ENCODE measurements around the gene ITGB7.

The ITGB7 gene

GRCh38 chr12:53196486-53196885 is 10.6 kb downstream of the ITGB7 start:
- no peak for DNase-seq (ENCODE audit: low read depth, low spot score)

DNA sequence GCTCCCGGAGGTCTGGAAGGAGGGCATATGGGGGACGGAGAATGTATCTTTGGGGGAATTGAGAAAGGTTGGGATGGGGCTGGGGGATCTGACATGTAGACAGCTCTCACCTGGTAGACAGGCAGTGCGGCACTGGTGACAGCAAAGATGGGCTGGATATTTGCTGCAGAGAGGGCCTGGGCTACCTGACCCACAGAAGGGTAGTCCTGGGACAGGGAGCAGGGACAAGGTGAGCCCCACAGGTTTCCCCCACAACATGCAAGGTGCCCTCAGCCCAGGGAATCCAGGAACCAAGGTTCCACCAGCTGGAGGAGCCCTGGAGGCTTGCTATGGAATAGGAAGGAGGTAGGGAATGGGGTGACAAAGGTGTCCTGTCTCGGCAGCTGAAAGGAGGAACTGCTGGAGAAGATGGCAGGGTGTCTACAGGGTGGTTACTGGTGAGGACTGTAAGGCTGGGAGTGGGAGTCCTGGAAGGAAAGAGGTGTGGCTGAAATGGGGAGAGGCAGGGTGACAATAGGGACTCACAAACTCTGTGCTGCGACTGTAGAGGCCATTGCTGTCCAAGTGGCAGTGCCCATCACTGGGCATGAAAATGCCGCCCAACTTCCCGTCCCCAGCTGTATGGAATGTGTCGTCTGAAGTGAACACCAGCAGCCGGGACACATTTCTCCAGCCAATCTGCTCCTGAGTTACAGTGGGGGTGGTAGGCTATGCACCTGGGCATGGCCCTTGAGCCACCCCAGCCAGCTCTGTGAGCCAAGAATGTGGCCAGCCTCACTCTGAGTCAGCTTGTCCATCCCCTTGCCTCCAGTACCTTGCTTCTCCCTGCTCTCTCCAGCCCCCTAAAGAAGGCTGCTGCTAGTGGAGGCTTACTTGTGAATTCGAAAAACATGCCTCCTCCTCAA is 11.3 kb downstream of the ITGB7 start:
- no peak for DNase-seq (ENCODE audit: low read depth, low spot score)

DNA sequence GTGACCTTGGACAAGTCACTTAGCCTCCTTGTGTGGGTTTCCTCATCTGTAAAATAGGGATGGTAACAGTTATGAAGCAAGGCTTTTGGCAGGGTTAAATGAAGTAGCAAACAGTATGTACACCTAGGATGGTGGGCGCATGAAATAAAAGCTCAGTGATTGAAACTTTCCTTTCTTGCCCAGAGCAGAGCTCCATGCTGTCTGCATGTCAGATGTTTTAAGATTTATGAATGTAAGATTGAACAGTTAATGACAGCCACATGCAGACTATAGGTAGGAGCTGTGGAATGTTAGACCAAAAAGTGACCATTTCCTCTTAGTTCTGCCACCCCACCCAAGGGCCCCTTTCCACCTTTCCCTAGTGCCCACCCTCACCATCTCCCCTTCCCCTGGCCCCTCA is 12.1 kb downstream of the ITGB7 start:
- DNase-seq (ENCODE audit: low read depth, low spot score), result no peak

DNA sequence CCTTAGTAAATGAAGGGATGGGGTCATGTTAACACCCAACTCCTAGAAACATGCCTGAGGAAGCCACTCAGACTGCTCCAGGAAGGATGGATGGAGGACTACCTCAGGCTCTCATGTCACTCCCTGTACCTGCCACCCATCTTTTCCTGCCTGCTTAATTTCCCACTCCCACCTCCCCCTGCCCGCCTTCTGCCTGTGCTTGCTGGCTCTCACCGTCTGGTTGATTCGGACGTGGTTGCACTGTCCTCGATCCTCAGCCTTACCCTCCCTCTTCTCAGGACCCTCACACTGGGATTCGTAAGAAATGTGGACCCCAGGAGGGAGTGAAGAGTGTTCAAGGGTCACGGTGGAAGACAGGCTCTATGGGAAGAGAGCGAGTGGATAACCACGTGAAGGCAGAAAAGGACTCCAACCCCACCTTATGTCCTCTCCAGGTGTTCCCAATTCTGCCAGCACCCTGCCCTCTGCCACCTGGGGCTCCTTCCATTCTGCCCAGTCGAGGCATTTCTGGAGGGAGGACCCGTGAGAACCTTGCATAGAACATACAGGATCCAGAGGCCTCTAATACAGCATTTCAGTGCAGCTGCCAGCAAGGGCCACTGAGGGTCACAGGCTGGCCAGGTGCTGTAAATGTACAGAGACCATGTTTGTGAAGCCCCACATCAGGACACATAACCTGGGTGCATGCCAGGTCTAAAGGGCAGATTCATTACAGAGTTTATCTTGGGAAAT is 12.9 kb downstream of the ITGB7 start:
- DNase-seq (ENCODE audit: low read depth, low spot score), result no peak

- no peak for DNase-seq (ENCODE audit: low read depth, low spot score)
Measured at GRCh38 chr12:53193040-53193439, 14.0 kb downstream of the ITGB7 start.

- no peak for DNase-seq (ENCODE audit: low read depth, low spot score)
Measured at GRCh38 chr12:53192531-53193021, 14.5 kb downstream of the ITGB7 start.

- no peak for DNase-seq (ENCODE audit: low read depth, low spot score)
Measured at GRCh38 chr12:53191885-53192530, 15.0 kb downstream of the ITGB7 start.

GRCh38 chr12:53191096-53191884 is 15.8 kb downstream of the ITGB7 start:
- no peak for DNase-seq (ENCODE audit: low read depth, low spot score)

- DNase-seq (ENCODE audit: low read depth, low spot score), result peak; percentile 73
Measured at GRCh38 chr12:53190108-53190729, 16.8 kb downstream of the ITGB7 start.

DNA sequence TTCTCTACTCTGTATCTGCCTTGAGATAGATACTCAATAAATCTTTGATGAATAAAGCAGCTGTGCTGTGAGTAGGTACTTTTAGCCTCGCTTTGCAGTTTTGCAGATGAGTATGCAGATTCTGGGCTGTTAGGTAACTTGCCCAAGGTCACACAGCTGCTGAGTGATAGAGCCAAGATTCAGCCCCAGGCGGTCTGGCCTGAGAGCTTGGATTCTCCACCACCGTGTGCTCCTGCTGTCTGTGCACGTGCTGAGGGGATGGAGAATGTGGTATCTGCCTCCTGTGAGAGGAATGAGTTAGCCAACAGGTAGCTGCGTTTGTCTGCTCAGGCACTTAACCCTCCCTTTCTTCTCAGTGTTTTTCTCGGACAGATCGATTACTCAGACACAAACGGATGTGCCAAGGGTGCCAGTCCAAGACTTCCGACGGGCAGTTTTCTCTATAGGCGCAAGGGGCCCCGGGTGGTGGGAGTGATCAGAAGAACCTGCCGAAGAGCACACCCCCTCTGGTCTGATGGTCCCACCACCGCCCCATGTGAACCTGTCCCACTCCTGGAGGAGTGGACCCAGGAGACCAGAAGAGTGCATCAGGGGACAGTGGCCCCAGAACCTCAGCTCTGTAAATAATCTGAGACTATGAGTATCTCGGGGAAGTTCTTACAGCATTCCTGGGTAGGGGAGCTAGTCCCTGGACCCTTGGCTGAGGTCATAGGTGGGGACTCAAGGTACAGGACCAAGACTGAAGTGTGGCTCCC is 19.7 kb downstream of the ITGB7 start:
- peak; percentile 48 for DNase-seq (ENCODE audit: low read depth, low spot score)

DNA sequence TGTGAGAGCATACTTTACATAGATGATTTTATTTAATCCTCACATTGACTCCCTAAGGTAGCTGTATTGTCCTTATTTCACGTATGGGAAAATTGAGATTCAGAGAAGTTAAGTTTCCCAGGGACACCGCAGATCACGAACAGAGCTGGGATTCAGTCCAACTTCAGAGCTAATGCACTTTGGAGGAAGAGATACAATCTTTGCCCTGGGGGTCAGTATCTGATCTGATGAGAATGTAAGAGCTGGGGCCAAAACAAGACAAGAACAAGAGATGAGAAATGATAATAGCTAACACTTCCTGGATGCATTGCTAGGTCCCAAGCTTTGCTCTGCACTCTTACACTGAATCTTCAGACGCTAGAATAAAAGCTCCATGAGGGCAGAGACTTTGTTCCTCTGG is 20.3 kb downstream of the ITGB7 start:
- no peak for DNase-seq (ENCODE audit: low read depth, low spot score)

- DNase-seq (ENCODE audit: low read depth, low spot score), result no peak
Measured at GRCh38 chr12:53185582-53186153, 21.4 kb downstream of the ITGB7 start.

GRCh38 chr12:53184828-53185227 is 22.2 kb downstream of the ITGB7 start:
- DNase-seq (ENCODE audit: low read depth, low spot score), result no peak

DNA sequence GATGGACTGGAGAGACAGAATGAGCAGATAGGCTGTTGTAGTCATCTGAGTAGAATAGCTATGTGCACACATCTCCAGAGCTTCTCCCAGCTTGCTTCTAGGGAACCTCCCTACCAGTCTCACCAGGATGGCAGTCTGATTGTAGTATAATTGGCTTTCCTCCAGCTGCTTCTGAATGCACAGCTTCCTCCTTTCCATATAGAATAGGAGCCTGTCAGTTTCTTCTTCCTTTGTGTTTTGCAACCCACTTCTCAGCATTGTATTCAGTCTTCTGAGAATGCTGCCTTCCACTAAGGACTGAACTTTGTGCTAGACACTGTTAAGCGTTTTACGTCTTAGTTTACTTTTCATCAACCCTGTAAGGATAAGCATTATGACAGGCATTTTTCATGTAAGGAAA is 24.1 kb downstream of the ITGB7 start:
- DNase-seq (ENCODE audit: low read depth, low spot score), result no peak

GRCh38 chr12:53181935-53182334 is 25.1 kb downstream of the ITGB7 start:
- DNase-seq (ENCODE audit: low read depth, low spot score), result no peak

GRCh38 chr12:53180931-53181645 is 26.0 kb downstream of the ITGB7 start:
- peak; percentile 77 for DNase-seq (ENCODE audit: low read depth, low spot score)

DNA sequence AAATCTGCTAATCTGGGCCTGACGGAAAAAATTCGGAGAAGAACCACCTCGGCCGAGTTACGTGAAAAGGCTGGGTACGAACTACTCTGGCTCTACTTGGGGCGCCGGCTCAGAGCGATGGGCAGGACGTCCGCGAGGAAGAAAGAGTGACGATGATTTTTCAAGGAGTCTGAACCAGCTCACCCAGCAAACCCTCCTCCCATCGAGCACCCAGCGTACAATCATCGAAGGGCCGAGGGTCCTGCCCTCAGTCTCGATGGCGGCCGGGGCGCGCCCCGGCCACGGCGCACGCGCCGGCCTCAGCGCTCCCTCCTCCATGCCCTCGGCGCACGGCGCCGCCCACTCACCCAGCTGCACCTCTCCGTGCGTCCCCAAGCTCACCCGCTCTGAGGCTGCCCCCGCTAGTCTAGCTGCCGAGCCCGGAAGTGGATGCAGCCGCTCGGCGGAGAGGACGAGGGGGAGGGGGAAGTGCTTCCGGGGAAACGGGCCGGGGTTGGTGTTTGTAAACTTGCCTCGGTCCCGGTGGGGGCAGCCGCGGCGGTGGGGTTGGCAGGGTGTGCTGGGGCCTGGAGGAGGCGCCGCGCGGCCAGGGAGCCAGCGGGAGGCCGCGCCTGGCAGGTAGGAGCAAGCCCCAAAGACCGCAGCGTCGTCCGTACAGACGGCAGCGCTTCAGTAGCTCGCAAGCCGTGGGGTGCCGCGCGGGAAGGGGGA is 26.7 kb downstream of the ITGB7 start, which contains the start of the genes CSAD and ZNF740:
Gene CSAD (minus strand): TSS at position 706 of the 711 bp plus-strand sequence. CDS start 7,455 bp downstream, outside the sequence.
Gene ZNF740 (plus strand): TSS at position 503 of the 711 bp plus-strand sequence. CDS start 1,262 bp downstream, outside the sequence.
- peak; percentile 98 for DNase-seq (ENCODE audit: low read depth, low spot score)

GRCh38 chr12:53179687-53180219 is 27.3 kb downstream of the ITGB7 start:
- DNase-seq (ENCODE audit: low read depth, low spot score), result no peak

All from ELF-1 (cell line).